CD14-positive monocyte (primary cell): ENCODE results near the gene CLTCL1. TPM values are rescaled to one million over a fixed set of nuclear protein-coding genes. Genes with fewer than 3 reads are reported as not detected.

Experiments used
- DNase-seq, 3 donors: peaks; one replicate each; pipeline ENCODE4 v3.0.0-alpha.2; 2011 to 2022
- H2AFZ ChIP-seq: 2 replicates; pipeline ENCODE4 v1.6.0; 2012; ENCODE audit warnings: mild to moderate bottlenecking, low read depth, low read length, inconsistent platforms; ENCODE audit not compliant: insufficient read depth, poor library complexity, severe bottlenecking
- H3K27ac ChIP-seq, 2 donors: 1 replicate in 1 of 2; 2 replicates in 1 of 2; pipeline ENCODE4 v1.5.1; 2012 to 2013; ENCODE audit warnings: low read length in 2 of 2, control low read depth in 1 of 2, inconsistent platforms in 1 of 2, low read depth in 1 of 2, mild to moderate bottlenecking in 1 of 2
- H3K27me3 ChIP-seq, 2 donors: one replicate each; pipeline versions ENCODE4 v1.6.0 to v1.6.1; 2011 to 2013; ENCODE audit warnings: low read length in 2 of 2; ENCODE audit not compliant: control insufficient read depth in 2 of 2, insufficient read depth in 2 of 2
- H3K36me3 ChIP-seq, 2 donors: replicated peaks in 1 of 2; 1 replicate in 1 of 2; 2 replicates in 1 of 2; pipeline versions ENCODE4 v1.5.1 to v1.6.1; 2012 to 2013; ENCODE audit warnings: low read length in 2 of 2, control low read depth in 1 of 2, inconsistent platforms in 1 of 2, mild to moderate bottlenecking in 1 of 2; ENCODE audit not compliant: insufficient read depth in 2 of 2, control insufficient read depth in 1 of 2
- H3K4me1 ChIP-seq, 2 donors: 1 replicate in 1 of 2; 2 replicates in 1 of 2; pipeline versions ENCODE4 v1.5.1 to v1.6.1; 2012 to 2013; ENCODE audit warnings: low read length in 2 of 2, control low read depth in 1 of 2, inconsistent platforms in 1 of 2, mild to moderate bottlenecking in 1 of 2, moderate library complexity in 1 of 2; ENCODE audit not compliant: insufficient read depth in 2 of 2, control insufficient read depth in 1 of 2
- H3K4me2 ChIP-seq: replicated peaks from 2 replicates; pipeline ENCODE3; 2012; ENCODE audit warnings: low read length, moderate library complexity, mild to moderate bottlenecking; ENCODE audit not compliant: poor library complexity, severe bottlenecking; ENCODE audit errors: extremely low read depth
- H3K4me3 ChIP-seq, 3 experiments: fragments of 200-600 bp in 1 of 3; sonication (generic) in 1 of 3; replicated peaks in 1 of 3; 1 replicate in 2 of 3; 2 replicates in 1 of 3; pipeline ENCODE4 v1.5.1; 2011 to 2013; ENCODE audit warnings: low read length in 3 of 3, mild to moderate bottlenecking in 3 of 3, control low read depth in 2 of 3, low read depth in 2 of 3, inconsistent platforms in 1 of 3, moderate library complexity in 1 of 3
- H3K79me2 ChIP-seq: 2 replicates; pipeline ENCODE4 v1.6.0; 2012; ENCODE audit warnings: mild to moderate bottlenecking, control low read depth, inconsistent platforms, low read length, moderate library complexity; ENCODE audit not compliant: insufficient read depth
- H3K9ac ChIP-seq: 2 replicates; pipeline ENCODE4 v1.6.0; 2017; ENCODE audit warnings: low read length, mild to moderate bottlenecking; ENCODE audit not compliant: insufficient read depth, poor library complexity, severe bottlenecking
- H3K9me3 ChIP-seq, 2 donors: replicated peaks in 1 of 2; 1 replicate in 1 of 2; 2 replicates in 1 of 2; pipeline versions ENCODE4 v1.5.1 to v1.6.1; 2012 to 2013; ENCODE audit warnings: low read length in 2 of 2, control low read depth in 1 of 2; ENCODE audit not compliant: control insufficient read depth in 1 of 2, insufficient read depth in 1 of 2
- H4K20me1 ChIP-seq: 2 replicates; pipeline ENCODE4 v1.6.0; 2012; ENCODE audit warnings: mild to moderate bottlenecking, low read length, control low read depth, moderate library complexity; ENCODE audit not compliant: insufficient read depth
- H3K27ac Mint-ChIP-seq, 7 donors: one replicate each; pipeline ENCODE4 v1.8.0; 2020; ENCODE audit warnings: mild to moderate bottlenecking in 7 of 7, mixed read lengths in 7 of 7, moderate library complexity in 6 of 7, inconsistent platforms in 2 of 7
- H3K27me3 Mint-ChIP-seq, 3 donors: one replicate each; pipeline ENCODE4 v1.8.0; 2021 to 2022; ENCODE audit warnings: low read depth in 3 of 3, mild to moderate bottlenecking in 3 of 3, mixed read lengths in 3 of 3, moderate library complexity in 3 of 3, inconsistent platforms in 1 of 3
- H3K36me3 Mint-ChIP-seq, 2 donors: one replicate each; pipeline ENCODE4 v1.8.0; 2020; ENCODE audit warnings: mixed read lengths in 2 of 2, inconsistent platforms in 1 of 2, mild to moderate bottlenecking in 1 of 2
- H3K4me1 Mint-ChIP-seq: one replicate; pipeline ENCODE4 v1.8.0; 2020; ENCODE audit warnings: mild to moderate bottlenecking, mixed read lengths
- H3K4me3 Mint-ChIP-seq, 2 donors: one replicate each; pipeline ENCODE4 v1.8.0; 2020; ENCODE audit warnings: mild to moderate bottlenecking in 2 of 2, mixed read lengths in 2 of 2, moderate library complexity in 1 of 2
- H3K9me3 Mint-ChIP-seq, 7 donors: one replicate each; pipeline ENCODE4 v1.8.0; 2020 to 2022; ENCODE audit warnings: mixed read lengths in 7 of 7, mild to moderate bottlenecking in 6 of 7, moderate library complexity in 6 of 7, inconsistent platforms in 2 of 7
- CTCF ChIP-seq: fragments of 200-600 bp; IDR thresholded peaks from one replicate; pipeline ENCODE4 v1.8.0; 2022; ENCODE audit warnings: antibody characterized with exemption, mild to moderate bottlenecking
- WGBS: methylation state at CpG from one replicate; pipeline ENCODE4 v1.1.5; 2013; ENCODE audit warnings: missing lambda C conversion rate; ENCODE audit not compliant: insufficient coverage; 5-methylcytosine and 5-hydroxymethylcytosine counted together
- intact Hi-C, 2 donors: fragments of 100-400 bp; cut with micrococcal nuclease; formaldehyde crosslinking; loops; one replicate each; pipeline versions ENCODE4 v1.15.0 to v1.15.1; 2023
- polyA plus RNA-seq, 3 donors: library from polyadenylated mRNA; depleted of rRNA in 1 of 3; unstranded in 2 of 3; stranded (reverse) in 1 of 3; fragments of 300-500 nt in 2 of 3; fragments of >200 nt in 1 of 3; fragmentation: Illumina TruSeq in 2 of 3; gene quantifications; 1 replicate in 2 of 3; 2 replicates in 1 of 3; pipeline ENCODE4 v1.2.3, GENCODE V29; 2012 to 2021

Gene CLTCL1
- polyA plus RNA-seq, 3 donors = 5.1 to 17.0 (median 6.1) TPM

GRCh38 chr22:19194766-19195536, 96.6 kb downstream of the CLTCL1 start:
- Mint-ChIP-seq H3K27ac (peak overlapping the region in 2 of 7 donors; percentile 4 to 31), H3K4me1 (peaks cover 9% of the 10 kb centered on the region), H3K9me3 (peaks cover 0 to 11% (median 3%) of the 10 kb centered on the region in 7 donors), H3K27me3 (peaks cover 0 to 5% (median 0%) of the 10 kb centered on the region in 3 donors), H3K4me3 (no peak overlapping the region), H3K36me3 (peaks cover 91 to 99% of the 10 kb centered on the region in 2 donors)
- Histone ChIP-seq H3K27ac (no peak overlapping the region), H3K4me3 (no peak overlapping the region), H4K20me1 (no peaks in the 10 kb centered on the region), H3K4me1 (no peaks in the 10 kb centered on the region), H3K79me2 (no peaks in the 10 kb centered on the region), H3K9me3 (peaks cover 0 to 3% of the 10 kb centered on the region in 2 donors), H2AFZ (no peak overlapping the region), H3K27me3 (no peaks in the 10 kb centered on the region), H3K4me2 (no peak overlapping the region), H3K9ac (no peak overlapping the region), H3K36me3 (peaks cover 84 to 98% of the 10 kb centered on the region in 2 donors)
- 100% methylated on average over 8 of the region's 16 CpGs for WGBS
- TF ChIP-seq CTCF = no peak
- no peak for DNase-seq
- intact Hi-C loops = no loop called here

DNA sequence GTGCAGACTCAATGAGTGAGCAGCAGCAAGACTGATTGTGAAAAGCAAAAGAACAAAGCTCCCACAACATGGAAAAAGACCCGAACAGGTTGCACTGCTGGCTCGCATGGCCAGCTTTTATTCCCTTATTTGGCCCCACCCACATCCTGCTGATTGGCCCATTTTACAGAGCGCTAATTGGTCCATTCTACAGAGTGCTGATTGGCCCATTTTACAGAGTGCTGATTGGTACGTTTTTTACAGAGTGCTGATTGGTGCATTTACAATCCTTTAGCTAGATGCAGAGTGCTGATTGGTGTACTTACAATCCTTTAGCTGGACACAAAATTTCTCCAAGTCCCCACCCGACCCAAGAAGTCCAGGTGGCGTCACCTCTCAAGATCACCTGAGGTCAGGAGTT, 97.6 kb downstream of the CLTCL1 start:
- Mint-ChIP-seq H3K27ac (peak overlapping the region in 2 of 7 donors; percentile 2 to 23), H3K4me1 (peaks cover 9% of the 10 kb centered on the region), H3K4me3 (no peak overlapping the region), H3K36me3 (peaks cover 89 to 99% of the 10 kb centered on the region in 2 donors), H3K9me3 (peaks cover 0 to 11% (median 3%) of the 10 kb centered on the region in 7 donors), H3K27me3 (peaks cover 0 to 5% (median 0%) of the 10 kb centered on the region in 3 donors)
- Histone ChIP-seq H3K4me3 (no peak overlapping the region), H2AFZ (no peak overlapping the region), H3K27me3 (no peaks in the 10 kb centered on the region), H4K20me1 (no peaks in the 10 kb centered on the region), H3K9me3 (peaks cover 0 to 3% of the 10 kb centered on the region in 2 donors), H3K4me2 (no peak overlapping the region), H3K79me2 (no peaks in the 10 kb centered on the region), H3K9ac (no peak overlapping the region), H3K36me3 (peaks cover 80 to 98% of the 10 kb centered on the region in 2 donors), H3K4me1 (no peaks in the 10 kb centered on the region), H3K27ac (no peak overlapping the region)
- no peak for TF ChIP-seq CTCF
- DNase-seq = no peak
- 95% methylated on average over 4 of the region's 6 CpGs for WGBS
- intact Hi-C loops = no loop called here
